HG03064 (cell line): ENCODE measurements around the gene MOGAT2.
"Not testable (repeated sequence)": the region's sequence is repeated elsewhere in the genome, so short reads cannot be mapped to it uniquely, and the experiment has no call there.

Experiments
- ATAC-seq: cut with Tn5 transposase; IDR thresholded peaks from one replicate; pipeline ENCODE4 v1.9.1; 2021; ENCODE audit warnings: low read depth; ENCODE audit not compliant: unreplicated experiment

MOGAT2 gene

GRCh38 chr11:75748729-75749273, 31.2 kb downstream of the MOGAT2 start:
- ATAC-seq: not testable (repeated sequence)

- ATAC-seq: not testable (repeated sequence)
Measured at GRCh38 chr11:75754933-75755332, 37.3 kb downstream of the MOGAT2 start.

GRCh38 chr11:75757651-75758050, 40.0 kb downstream of the MOGAT2 start:
- no peak for ATAC-seq

GRCh38 chr11:75759832-75760231, 42.2 kb downstream of the MOGAT2 start:
- no peak for ATAC-seq

GRCh38 chr11:75760243-75760642, 42.6 kb downstream of the MOGAT2 start:
- no peak for ATAC-seq

GRCh38 chr11:75760710-75761493, 43.3 kb downstream of the MOGAT2 start:
- no peak for ATAC-seq

GRCh38 chr11:75762158-75762557, 44.5 kb downstream of the MOGAT2 start:
- ATAC-seq: no peak

- ATAC-seq: no peak
Measured at GRCh38 chr11:75762885-75763284, 45.2 kb downstream of the MOGAT2 start.

- ATAC-seq: no peak
Measured at GRCh38 chr11:75763846-75764245, 46.2 kb downstream of the MOGAT2 start.

- ATAC-seq: no peak
Measured at GRCh38 chr11:75765116-75765515, 47.5 kb downstream of the MOGAT2 start.

GRCh38 chr11:75766443-75767227, 49.0 kb downstream of the MOGAT2 start:
- no peak for ATAC-seq

GRCh38 chr11:75767228-75767572, 49.6 kb downstream of the MOGAT2 start:
- no peak for ATAC-seq

- ATAC-seq: no peak
Measured at GRCh38 chr11:75767793-75768111, 50.1 kb downstream of the MOGAT2 start.

GRCh38 chr11:75768112-75768908, 50.7 kb downstream of the MOGAT2 start, which contains the start of gene DGAT2:
Gene DGAT2 (plus strand): TSS chr11:75768778. CDS start chr11:75768992, 214 bp downstream.
- ATAC-seq: peak; percentile 63

GRCh38 chr11:75768909-75769771, 51.5 kb downstream of the MOGAT2 start:
- no peak for ATAC-seq

- ATAC-seq: no peak
Measured at GRCh38 chr11:75770102-75770501, 52.5 kb downstream of the MOGAT2 start.

GRCh38 chr11:75771646-75772410, 54.2 kb downstream of the MOGAT2 start:
- ATAC-seq: no peak

- peak; percentile 71 for ATAC-seq
Measured at GRCh38 chr11:75773595-75774353, 56.1 kb downstream of the MOGAT2 start.
